ENCODE results near the gene MYZAP. TPM values are rescaled to one million over a fixed set of nuclear protein-coding genes. Genes with fewer than 3 reads are reported as not detected.

The MYZAP gene
- polyA plus RNA-seq, 2 of the 4 experiments (the other 2 are of a cell fraction): 1.2 to 2.4 TPM

DNA sequence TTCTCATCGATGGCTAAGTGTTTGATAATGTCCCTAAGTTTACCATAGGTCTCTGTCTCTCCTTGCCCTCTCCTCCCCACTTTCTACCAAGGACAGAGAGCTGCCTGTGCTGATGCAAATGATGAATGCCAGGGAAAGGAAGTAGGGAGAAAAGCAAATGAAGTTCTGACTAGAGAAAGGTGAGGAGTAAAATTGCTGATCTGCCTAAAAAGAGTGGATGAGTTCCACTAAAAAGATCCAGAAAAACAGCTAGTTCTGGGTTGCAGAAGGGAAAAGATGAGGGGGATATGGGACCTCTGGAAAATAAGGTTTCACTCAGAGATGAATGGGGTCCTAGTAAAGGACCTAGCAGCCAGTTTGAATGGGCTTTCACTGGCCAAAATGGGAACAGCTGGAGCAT lies 13.8 kb downstream of the MYZAP start:
- 43% methylated on average over 1 of the region's 1 CpG for WGBS (ENCODE audit: missing lambda C conversion rate)
- POLR2A ChIA-PET: no interaction called here
- TF ChIP-seq, protein P1, sequence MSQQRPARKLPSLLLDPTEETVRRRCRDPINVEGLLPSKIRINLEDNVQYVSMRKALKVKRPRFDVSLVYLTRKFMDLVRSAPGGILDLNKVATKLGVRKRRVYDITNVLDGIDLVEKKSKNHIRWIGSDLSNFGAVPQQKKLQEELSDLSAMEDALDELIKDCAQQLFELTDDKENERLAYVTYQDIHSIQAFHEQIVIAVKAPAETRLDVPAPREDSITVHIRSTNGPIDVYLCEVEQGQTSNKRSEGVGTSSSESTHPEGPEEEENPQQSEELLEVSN (IDR thresholded peaks at IDR 0.05; ENCODE audit: borderline replicate concordance, low read depth): no peak
- TF ChIP-seq MAFK (IDR thresholded peaks at IDR 0.05; ENCODE audit: partially characterized antibody): peak; percentile 71
- TF ChIP-seq NPAS2 (CRISPR knock-in tag; IDR thresholded peaks at IDR 0.05; ENCODE audit: borderline replicate concordance): no peak
- FAIRE-seq: peak; percentile 7
- no peaks in the 10 kb centered on the region for H3K9me3 ChIP-seq
- no peak for ATAC-seq
- 0 out of 6 replicates have a peak overlapping the region, but pooled peaks of 1 of the 2 experiments have one; percentile 1 for H3K27ac ChIP-seq
- no peak for DNase-seq (ENCODE audit: low read depth in 1 of 2, low spot score in 1 of 2)
- CTCF ChIA-PET: interaction anchor here (0.8 to 14.8 kb wide), 5 partner anchors 9 to 265 kb away, joined by 3 to 286 read pairs (median 4); no protein-coding TSS in a partner anchor
- no peak overlapping the region for H3K4me2 ChIP-seq
- H3K4me1 ChIP-seq: peaks cover 39% of the 10 kb centered on the region
- H3K4me3 ChIP-seq: no peak overlapping the region

DNA sequence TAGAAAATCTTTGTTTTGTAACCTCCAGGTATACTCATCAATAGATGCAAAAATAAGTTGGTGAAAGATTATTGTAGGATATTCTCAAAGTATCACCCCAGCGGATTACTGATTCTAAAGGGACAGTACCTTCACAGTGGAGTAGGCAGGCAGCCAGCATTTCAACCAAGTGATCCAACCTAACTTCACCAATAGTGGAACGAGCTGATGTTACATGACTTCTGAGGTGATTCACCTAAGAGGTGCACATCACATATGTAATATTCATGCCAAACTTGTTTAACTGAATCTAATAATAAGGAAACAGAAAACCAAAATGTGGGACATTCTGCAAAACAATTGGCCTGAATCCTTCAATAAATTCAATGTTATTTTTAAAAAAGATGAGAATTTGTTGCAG lies 14.3 kb downstream of the MYZAP start:
- no peak overlapping the region for H3K4me2 ChIP-seq
- FAIRE-seq: no peak
- 73% methylated on average over 2 of the region's 2 CpGs for WGBS (ENCODE audit: missing lambda C conversion rate)
- POLR2A ChIA-PET: no interaction called here
- ATAC-seq: no peak
- no peak overlapping the region for H3K27ac ChIP-seq
- DNase-seq (ENCODE audit: low read depth in 1 of 2, low spot score in 1 of 2): no peak
- TF ChIP-seq FOSL2 (IDR thresholded peaks at IDR 0.05): no peak
- TF ChIP-seq FOSL2 (CRISPR knock-in tag; IDR thresholded peaks at IDR 0.05): no peak
- no peak for TF ChIP-seq RCOR1 (IDR thresholded peaks at IDR 0.05; ENCODE audit: low read depth, low read length)
- no peak for TF ChIP-seq EHMT2 (IDR thresholded peaks at IDR 0.05; ENCODE audit: low read depth)
- no peak for TF ChIP-seq JUN (IDR thresholded peaks at IDR 0.05)
- no peak for TF ChIP-seq FOXS1 (CRISPR knock-in tag; IDR thresholded peaks at IDR 0.05)
- no peak for TF ChIP-seq CEBPB (IDR thresholded peaks at IDR 0.05)
- TF ChIP-seq SMC3 (IDR thresholded peaks at IDR 0.05): no peak
- no peak for TF ChIP-seq MAZ (IDR thresholded peaks at IDR 0.05; ENCODE audit: borderline replicate concordance, low read depth, low read length)
- TF ChIP-seq, protein P2, sequence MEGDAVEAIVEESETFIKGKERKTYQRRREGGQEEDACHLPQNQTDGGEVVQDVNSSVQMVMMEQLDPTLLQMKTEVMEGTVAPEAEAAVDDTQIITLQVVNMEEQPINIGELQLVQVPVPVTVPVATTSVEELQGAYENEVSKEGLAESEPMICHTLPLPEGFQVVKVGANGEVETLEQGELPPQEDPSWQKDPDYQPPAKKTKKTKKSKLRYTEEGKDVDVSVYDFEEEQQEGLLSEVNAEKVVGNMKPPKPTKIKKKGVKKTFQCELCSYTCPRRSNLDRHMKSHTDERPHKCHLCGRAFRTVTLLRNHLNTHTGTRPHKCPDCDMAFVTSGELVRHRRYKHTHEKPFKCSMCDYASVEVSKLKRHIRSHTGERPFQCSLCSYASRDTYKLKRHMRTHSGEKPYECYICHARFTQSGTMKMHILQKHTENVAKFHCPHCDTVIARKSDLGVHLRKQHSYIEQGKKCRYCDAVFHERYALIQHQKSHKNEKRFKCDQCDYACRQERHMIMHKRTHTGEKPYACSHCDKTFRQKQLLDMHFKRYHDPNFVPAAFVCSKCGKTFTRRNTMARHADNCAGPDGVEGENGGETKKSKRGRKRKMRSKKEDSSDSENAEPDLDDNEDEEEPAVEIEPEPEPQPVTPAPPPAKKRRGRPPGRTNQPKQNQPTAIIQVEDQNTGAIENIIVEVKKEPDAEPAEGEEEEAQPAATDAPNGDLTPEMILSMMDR (IDR thresholded peaks at IDR 0.05): no peak
- no peaks in the 10 kb centered on the region for H3K9me3 ChIP-seq
- peaks cover 45% of the 10 kb centered on the region for H3K4me1 ChIP-seq
- CTCF ChIA-PET: interaction anchor here (1.2 to 14.8 kb wide), 6 partner anchors 8 to 265 kb away, joined by 3 to 286 read pairs (median 4); no protein-coding TSS in a partner anchor
- no peak overlapping the region for H3K4me3 ChIP-seq

DNA sequence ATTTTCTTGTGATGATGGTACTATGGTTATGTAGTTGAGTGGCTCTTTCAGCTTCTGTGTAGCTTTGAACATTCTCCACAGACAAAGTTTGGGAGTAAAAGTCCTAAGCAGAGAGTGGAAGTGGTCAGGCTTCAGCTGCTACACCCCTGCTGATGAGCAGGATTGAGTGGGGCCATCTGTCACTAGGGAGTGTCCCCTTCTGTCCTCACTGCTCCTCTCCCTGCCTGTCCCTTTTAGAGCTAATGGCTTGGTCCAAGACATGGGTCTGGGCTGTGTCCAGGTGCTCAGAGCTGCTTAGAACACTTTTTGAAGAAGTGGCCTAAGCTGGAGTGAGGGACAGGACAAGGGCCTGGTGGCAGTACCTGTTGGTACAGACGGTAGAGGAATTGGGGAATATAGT lies 15.1 kb downstream of the MYZAP start:
- DNase-seq (ENCODE audit: low read depth in 1 of 2, low spot score in 1 of 2) (no peak), FAIRE-seq (no peak), ATAC-seq (no peak)
- H3K4me3 ChIP-seq: no peak overlapping the region
- peak overlapping the region; percentile 71 to 80 for H3K27ac ChIP-seq
- POLR2A ChIA-PET: no interaction called here
- peaks cover 52% of the 10 kb centered on the region for H3K4me1 ChIP-seq
- peak overlapping the region; percentile 57; the same call in 2 of the 3 replicates for H3K4me2 ChIP-seq
- 66% methylated on average over 1 of the region's 1 CpG for WGBS (ENCODE audit: missing lambda C conversion rate)
- no peaks in the 10 kb centered on the region for H3K9me3 ChIP-seq
- CTCF ChIA-PET: interaction anchor here (0.8 to 14.8 kb wide), 4 partner anchors 9 to 254 kb away, joined by 3 to 286 read pairs (median 4); no protein-coding TSS in a partner anchor
- TF ChIP-seq, protein P2 (IDR thresholded peaks at IDR 0.05): no peak
- TF ChIP-seq SMC3 (IDR thresholded peaks at IDR 0.05): no peak
- TF ChIP-seq MAX (IDR thresholded peaks at IDR 0.05): no peak
- no peak for TF ChIP-seq POLR2AphosphoS2 (conservative IDR thresholded peaks at IDR 0.05; ENCODE audit: low read length)
- TF ChIP-seq KDM5A (IDR thresholded peaks at IDR 0.05): no peak
- TF ChIP-seq, protein P3, sequence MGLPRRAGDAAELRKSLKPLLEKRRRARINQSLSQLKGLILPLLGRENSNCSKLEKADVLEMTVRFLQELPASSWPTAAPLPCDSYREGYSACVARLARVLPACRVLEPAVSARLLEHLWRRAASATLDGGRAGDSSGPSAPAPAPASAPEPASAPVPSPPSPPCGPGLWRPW (IDR thresholded peaks at IDR 0.05): no peak
- no peak for TF ChIP-seq REST (IDR thresholded peaks at IDR 0.05)
- no peak for TF ChIP-seq BHLHE40 (IDR thresholded peaks at IDR 0.05; ENCODE audit: low read depth, low read length)
- TF ChIP-seq CHD4 (IDR thresholded peaks at IDR 0.05; ENCODE audit: borderline replicate concordance): no peak
- TF ChIP-seq GATA3 (IDR thresholded peaks at IDR 0.05; ENCODE audit: borderline replicate concordance): no peak
- TF ChIP-seq ZFP36 (IDR thresholded peaks at IDR 0.05; ENCODE audit: borderline replicate concordance, partially characterized antibody): no peak
- TF ChIP-seq, protein P1 (IDR thresholded peaks at IDR 0.05; ENCODE audit: borderline replicate concordance, low read depth): no peak
- TF ChIP-seq RFX5 (IDR thresholded peaks at IDR 0.05): no peak
